AG08395 (cell line): ENCODE measurements around the gene KCNC1.

ENCODE experiments used
- DNase-seq: peaks from one replicate; pipeline ENCODE4 v3.0.0; 2012; ENCODE audit warnings: mixed read lengths, low spot score

Gene KCNC1

GRCh38 chr11:17738151-17738973, 3.8 kb downstream of the KCNC1 start:
- no peak for DNase-seq

- no peak for DNase-seq
Observed at GRCh38 chr11:17739945-17740338, 5.4 kb downstream of the KCNC1 start.

DNA sequence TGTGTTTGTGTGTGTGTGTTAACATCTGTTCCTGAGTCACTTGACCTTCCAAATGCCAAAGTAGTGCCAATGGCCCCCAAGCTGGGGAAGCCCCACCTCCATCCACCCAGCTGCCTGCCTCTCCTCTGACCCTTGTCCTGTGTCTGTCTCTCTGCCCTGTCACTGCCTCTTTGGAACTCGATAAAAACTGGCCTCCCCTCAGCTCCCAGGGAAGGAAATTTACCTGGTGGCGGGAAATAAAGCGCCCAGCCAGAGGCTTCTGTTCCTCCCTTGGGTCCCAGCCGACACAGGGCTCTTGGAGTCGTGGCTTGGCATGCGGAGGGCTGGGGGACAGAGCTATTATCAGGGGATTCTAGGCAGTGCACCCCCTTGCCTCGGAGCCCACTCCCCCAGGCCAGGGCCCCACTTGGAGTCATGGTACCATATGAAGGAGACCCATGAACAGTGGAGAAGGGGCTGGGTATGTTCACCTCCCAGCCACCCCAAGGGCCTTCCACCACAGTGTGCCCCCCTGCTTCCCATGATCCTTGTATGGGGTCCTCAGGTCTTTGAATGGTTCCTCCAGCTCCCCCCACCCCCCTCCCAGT, 6.2 kb downstream of the KCNC1 start:
- no peak for DNase-seq

DNA sequence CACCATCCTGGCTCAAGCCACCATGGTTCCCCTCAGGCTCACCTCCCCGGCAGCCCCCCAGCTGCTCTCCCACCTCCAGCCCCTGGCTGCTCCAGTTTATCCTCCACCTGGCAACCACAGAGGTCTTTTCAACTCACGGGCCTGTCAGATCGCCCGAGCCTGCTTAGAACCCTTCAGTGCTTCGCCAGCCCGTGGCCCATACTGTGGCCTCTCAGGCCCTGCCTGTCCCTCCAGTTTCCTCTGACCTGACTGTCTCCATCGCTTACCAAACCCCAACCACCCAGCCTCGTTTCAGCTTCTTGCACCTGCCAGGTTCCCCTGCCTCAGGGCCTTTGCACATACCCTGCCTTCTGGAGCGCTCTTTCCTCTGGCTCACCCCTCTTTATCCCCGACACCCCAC, 6.9 kb downstream of the KCNC1 start:
- no peak for DNase-seq

DNA sequence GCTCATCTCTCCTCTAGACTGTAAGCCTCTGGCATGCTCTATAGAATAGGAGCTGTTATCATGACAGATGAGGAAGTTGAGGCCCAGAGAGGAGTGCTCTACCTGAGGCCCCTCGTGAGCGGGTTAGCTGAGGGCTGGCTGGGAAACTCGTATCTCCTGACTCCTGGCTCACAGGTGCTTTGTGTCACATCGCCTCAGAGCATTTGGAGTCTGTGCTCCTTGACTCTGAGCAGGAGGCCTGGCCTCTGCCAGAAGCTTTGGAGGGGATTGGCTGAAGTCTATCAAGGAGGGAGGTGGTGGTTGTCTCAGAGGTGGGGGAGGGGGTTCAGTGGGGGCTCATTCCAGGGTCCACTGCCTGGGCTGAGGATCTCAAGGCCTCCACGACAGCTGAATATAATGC, 7.4 kb downstream of the KCNC1 start:
- no peak for DNase-seq

DNA sequence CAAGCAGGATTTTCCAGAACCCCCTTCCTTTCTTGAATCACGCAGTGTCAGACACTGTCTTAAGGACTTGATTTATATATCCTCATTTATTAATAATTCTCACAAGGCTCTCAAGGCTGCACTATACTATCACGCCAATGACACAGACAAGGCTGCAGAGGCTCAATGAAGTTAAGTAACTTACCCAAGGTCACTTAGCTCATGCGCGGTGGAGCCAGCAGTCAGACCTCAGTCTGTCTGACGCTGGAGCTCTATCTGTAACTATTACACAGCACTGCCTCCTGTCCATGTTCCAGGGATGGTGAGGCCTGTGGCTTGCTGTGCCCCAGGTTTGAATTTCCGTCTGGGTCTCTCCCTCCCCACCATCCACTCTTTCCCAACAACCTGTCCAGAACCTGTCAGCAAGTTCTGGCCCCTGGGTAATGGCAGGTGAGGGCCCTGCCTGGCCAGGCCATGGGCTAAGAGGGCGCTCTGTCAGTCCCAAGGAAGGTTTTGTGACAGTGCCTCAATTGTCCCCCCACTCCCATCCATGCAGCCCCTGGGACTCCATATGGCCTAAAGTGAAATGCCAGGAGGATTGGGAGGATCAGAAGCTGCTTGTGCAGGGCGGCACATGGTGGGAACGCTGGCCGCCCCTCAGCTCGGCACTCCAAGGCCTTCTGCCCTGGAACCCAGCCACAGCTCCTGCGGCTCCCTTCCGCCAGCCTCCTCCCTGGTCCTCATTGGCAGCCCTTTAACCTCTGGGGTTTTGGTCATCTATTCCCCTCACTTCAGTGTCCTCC, 8.6 kb downstream of the KCNC1 start:
- no peak for DNase-seq

DNA sequence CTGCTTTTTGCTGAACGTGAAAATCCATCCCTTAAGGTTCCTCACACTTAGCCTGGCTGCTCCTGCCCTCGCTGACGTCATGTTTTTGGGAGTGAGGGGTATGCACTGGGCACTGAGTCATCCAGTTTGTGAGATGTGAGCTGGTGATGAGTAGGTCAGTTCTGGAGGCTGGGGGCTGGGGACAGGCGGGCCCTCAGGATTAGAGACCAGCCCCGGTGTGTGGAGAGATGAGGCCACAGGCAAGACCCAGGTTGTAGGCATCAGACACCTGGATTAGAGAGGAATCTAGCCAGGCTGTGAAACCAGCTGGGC, 9.2 kb downstream of the KCNC1 start:
- no peak for DNase-seq

DNA sequence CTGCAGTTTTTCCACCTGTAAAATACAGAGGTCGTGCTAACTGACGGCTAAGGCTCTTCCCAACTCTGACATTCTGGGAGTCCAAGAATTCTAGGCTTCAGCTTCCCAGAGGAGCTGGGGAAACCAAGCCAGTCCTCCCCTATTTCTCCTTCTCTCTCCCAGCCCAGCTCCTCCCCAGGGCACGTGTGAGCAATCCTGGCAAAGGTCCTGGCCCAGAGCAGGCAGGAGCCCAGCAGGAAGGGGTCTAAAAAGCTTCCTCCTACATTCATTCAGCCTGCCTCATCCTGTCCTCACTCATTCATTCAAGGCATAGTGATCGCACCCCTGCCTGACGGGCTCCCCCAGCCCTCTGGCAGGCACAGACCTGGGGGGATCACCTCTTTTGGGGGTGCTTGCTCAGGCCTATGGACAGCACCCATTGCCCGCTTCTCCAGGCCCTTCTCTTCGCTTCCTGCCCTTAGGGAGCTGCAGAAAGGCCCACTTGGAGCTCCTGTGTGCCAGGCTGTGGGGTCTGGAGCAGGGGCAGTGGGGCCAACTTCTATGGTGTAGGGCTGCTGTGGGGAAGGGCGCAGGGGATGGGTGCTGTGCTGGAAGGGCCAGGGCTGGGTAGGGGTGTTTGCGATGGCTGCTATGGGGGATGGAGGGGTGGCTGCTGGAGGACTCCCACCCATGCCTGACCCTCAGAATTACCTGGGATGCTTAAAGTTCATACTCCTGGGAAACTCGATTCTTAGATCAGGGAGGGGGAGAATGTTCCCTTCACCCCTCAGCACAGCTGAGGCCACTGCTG, 9.8 kb downstream of the KCNC1 start:
- peak; percentile 27 for DNase-seq

DNA sequence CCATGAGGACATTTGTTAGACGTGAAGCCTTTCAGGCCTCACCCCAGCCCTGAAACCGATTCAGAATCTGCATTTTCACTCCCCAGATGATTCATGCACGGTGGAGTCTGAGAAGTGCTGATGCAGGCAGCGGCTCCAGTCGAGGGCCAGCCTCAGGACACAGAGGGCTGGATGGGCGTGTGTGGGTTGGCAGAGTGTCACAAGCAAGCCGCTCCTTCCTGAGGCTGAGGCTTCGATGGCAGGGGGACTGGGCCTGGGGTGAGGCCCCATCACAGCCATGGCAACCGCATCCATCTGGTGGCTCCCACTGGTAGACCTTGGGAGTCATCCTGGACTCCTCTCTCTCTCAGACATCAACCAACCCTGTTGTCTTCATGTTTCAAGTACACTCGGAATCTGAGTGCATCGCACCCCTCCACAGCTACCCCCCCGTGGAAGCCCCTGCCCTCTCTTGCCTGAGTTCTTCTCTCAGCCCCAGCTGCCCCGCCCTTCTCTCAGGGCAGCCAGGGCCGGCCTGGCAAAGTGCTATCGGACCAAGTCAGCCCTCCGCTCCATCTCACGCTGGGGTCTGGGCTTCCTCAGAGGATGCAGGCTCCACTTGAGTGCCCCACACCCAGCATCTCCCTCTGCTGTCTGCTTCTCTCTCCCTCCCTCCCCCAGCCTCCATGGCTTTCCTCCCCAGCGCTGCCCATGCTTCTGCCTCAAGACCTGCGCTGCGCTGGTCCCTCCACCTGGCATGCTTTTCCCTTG, 10.6 kb downstream of the KCNC1 start:
- DNase-seq = no peak

- DNase-seq = no peak
Observed at GRCh38 chr11:17746096-17746495, 11.5 kb downstream of the KCNC1 start.

- no peak for DNase-seq
Observed at GRCh38 chr11:17747131-17747955, 12.8 kb downstream of the KCNC1 start.

GRCh38 chr11:17748044-17748443, 13.5 kb downstream of the KCNC1 start:
- DNase-seq = no peak

DNA sequence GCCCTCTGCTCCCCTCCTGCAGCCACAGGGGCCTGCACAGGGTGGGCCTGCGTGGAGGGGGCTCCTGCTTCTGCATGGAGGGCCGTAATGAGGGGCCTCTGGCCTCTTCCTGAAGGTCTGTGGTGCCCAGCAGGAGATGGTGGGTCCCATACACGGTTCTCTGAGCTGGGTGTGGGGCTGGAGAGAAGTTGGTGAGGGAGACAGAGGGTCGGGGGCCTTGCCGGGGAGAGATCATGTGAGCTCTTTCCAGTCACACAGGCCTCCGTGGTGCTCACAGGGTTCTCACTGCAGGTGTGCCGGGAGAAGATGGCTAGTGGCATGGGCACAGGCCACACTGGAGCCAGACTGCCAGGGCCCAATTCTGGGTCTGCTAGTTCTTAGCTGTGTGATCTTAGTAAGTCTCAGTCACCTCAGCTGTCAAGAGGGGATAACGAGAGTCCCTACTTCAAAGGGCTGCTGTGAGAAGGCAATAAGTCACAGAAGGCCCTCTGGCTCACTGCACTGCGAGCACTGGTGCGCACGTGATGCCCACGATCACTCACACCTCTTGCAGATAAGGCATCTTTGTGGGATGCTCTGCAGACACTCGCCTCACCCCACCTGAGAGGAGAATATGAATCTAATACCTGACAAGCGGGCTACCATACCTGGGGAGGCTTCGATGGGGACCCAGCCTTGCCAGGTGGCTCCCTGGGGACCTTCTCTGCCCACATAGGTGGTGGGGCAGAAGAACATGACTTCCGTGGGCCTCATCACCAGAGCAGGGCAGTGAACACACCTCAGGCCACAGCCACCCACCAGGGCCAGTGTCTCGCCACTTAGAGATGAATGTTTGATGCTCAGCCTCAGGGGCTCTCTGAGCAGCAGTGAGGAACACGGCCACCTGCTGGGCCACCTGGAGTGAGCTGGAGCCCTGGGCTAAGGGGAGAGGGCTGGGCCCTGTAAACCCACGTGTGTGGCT, 14.5 kb downstream of the KCNC1 start:
- DNase-seq = no peak

DNA sequence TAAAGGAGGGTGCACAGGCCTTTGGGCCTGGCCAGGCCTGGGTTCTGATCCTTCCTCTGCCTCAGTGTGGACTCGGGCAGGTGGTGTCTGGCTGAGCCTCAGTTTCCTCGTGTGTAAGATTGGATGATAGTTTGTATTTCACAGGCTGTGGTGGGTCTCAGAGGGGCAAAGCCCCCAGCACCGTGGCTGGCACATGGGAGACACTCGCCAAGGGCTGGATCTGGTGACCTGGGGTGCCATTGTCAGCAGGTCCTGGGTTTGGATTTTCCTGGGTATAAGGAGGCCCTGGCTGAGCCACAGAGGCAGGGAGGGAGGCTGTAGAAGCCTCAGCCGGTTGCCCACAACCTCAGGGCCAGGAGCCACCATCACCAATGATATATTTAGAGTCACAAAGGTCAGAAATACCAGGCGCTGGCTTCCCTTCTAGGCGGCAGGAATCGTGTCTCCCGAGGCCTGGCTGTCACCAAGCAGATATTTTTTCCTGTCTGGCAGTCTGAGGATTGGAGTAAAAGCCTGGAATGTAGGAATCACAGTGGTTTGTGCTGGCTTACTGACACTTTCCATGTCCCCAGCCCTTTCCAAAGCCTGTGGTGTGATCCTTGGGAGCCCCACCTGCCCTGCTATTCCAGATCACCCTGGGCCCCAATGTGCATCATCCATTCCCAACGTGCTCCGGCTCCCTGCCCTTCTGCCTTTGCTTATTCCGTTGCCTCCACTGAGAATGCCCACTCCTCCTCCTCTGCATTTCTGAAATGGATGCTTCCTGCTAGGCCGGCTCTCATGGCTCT, 15.6 kb downstream of the KCNC1 start:
- no peak for DNase-seq

DNA sequence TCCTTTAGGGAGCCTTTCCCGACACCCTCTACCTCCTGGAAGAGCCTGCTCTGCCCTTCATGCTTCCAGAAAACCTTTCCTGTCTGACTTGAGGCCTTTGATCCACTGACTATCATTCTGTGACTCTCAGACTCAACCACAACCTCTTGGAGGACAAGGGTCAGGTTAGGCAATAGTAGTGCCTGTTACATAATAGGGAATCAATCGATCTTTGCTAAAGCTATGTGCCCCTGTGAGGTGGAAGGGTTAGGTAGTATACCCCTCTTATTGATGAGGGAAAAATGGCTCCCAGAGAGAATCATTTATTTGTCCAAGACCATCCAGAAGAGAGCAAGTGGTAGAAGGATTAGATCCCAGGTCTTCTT, 16.2 kb downstream of the KCNC1 start:
- DNase-seq = no peak

GRCh38 chr11:17751558-17751957, 17.0 kb downstream of the KCNC1 start:
- no peak for DNase-seq

DNA sequence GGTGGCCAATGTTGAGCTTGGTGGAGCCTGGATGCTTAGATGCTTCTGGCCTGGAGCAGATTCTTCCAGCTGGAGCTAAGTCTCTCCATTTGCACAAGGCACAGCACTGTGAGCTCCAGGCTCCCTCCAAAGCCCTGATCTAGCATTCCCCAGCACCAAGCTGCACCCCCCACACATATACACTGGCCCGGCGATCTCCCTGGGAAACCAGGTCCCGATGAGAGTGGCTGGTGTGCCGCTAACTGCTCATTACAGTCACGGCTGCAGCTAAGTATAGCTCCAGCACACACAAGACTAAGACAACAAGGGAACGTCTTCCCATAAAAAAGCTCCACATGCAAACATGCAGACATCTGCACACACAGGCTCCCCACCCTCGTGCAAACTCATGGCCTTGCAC, 17.6 kb downstream of the KCNC1 start:
- no peak for DNase-seq

- DNase-seq = no peak
Observed at GRCh38 chr11:17753153-17753552, 18.6 kb downstream of the KCNC1 start.

- no peak for DNase-seq
Observed at GRCh38 chr11:17753641-17754040, 19.1 kb downstream of the KCNC1 start.
